ENCODE measurements around the gene AP3B1.
"Not testable (repeated sequence)": the region's sequence is repeated elsewhere in the genome, so short reads cannot be mapped to it uniquely, and the experiment has no call there.

Gene AP3B1

GRCh38 chr5:78070691-78071090 lies 223.8 kb downstream of the AP3B1 start:
- not testable (repeated sequence) for DNase-seq (ENCODE audit: low read depth in 2 of 2)

- DNase-seq (ENCODE audit: low read depth in 2 of 2), result not testable (repeated sequence)
Observed at GRCh38 chr5:78067581-78067980, 226.9 kb downstream of the AP3B1 start.

- DNase-seq (ENCODE audit: low read depth in 2 of 2), result not testable (repeated sequence)
Observed at GRCh38 chr5:78066722-78067121, 227.8 kb downstream of the AP3B1 start.

- DNase-seq (ENCODE audit: low read depth in 2 of 2), result no peak
Observed at GRCh38 chr5:78065663-78066062, 228.8 kb downstream of the AP3B1 start.

GRCh38 chr5:78064941-78065472 lies 229.5 kb downstream of the AP3B1 start:
- DNase-seq (ENCODE audit: low read depth in 2 of 2), result no peak

GRCh38 chr5:78063495-78063894 lies 231.0 kb downstream of the AP3B1 start:
- no peak for DNase-seq (ENCODE audit: low read depth in 2 of 2)

GRCh38 chr5:78062645-78063044 lies 231.9 kb downstream of the AP3B1 start:
- no peak for DNase-seq (ENCODE audit: low read depth in 2 of 2)

- DNase-seq (ENCODE audit: low read depth in 2 of 2), result no peak
Observed at GRCh38 chr5:78060421-78060820, 234.1 kb downstream of the AP3B1 start.

- no peak for DNase-seq (ENCODE audit: low read depth in 2 of 2)
Observed at GRCh38 chr5:78058625-78059024, 235.9 kb downstream of the AP3B1 start.

GRCh38 chr5:78056901-78057514 lies 237.5 kb downstream of the AP3B1 start:
- DNase-seq (ENCODE audit: low read depth in 2 of 2), result no peak

GRCh38 chr5:78056053-78056452 lies 238.4 kb downstream of the AP3B1 start:
- no peak for DNase-seq (ENCODE audit: low read depth in 2 of 2)

- DNase-seq (ENCODE audit: low read depth in 2 of 2), result no peak
Observed at GRCh38 chr5:78050888-78051287, 243.6 kb downstream of the AP3B1 start.

- DNase-seq (ENCODE audit: low read depth in 2 of 2), result not testable (repeated sequence)
Observed at GRCh38 chr5:78046823-78047222, 247.7 kb downstream of the AP3B1 start.

- DNase-seq (ENCODE audit: low read depth in 2 of 2), result no peak
Observed at GRCh38 chr5:78046006-78046405, 248.5 kb downstream of the AP3B1 start.

- DNase-seq (ENCODE audit: low read depth in 2 of 2), result no peak
Observed at GRCh38 chr5:78041805-78042204, 252.7 kb downstream of the AP3B1 start.

GRCh38 chr5:78025540-78025939 lies 269.0 kb downstream of the AP3B1 start:
- DNase-seq (ENCODE audit: low read depth in 2 of 2), result no peak

- no peak for DNase-seq (ENCODE audit: low read depth in 2 of 2)
Observed at GRCh38 chr5:78019744-78020143, 274.8 kb downstream of the AP3B1 start.

GRCh38 chr5:78016863-78017529 lies 277.5 kb downstream of the AP3B1 start:
- DNase-seq (ENCODE audit: low read depth in 2 of 2), result no peak

GRCh38 chr5:78009937-78010527 lies 284.5 kb downstream of the AP3B1 start:
- no peak for DNase-seq (ENCODE audit: low read depth in 2 of 2)

GRCh38 chr5:78008356-78008967 lies 286.0 kb downstream of the AP3B1 start:
- DNase-seq (ENCODE audit: low read depth in 2 of 2), result no peak

GRCh38 chr5:78007233-78007632 lies 287.3 kb downstream of the AP3B1 start:
- DNase-seq (ENCODE audit: low read depth in 2 of 2), result no peak

GRCh38 chr5:78006449-78006848 lies 288.0 kb downstream of the AP3B1 start:
- DNase-seq (ENCODE audit: low read depth in 2 of 2), result no peak
